RWPE2 (cell line): ENCODE measurements around the gene JPH4.
A peak's percentile ranks its signal among the peaks of the same experiment; 100 is the strongest.

ENCODE experiments used
- ATAC-seq: fragments of 200-7000 bp; cut with Tn5 transposase; 3 replicates; pipeline ENCODE4 v1.9.1; 2021; ENCODE audit warnings: low read depth
- DNase-seq: peaks from one replicate; pipeline ENCODE4 v3.0.0-alpha.2; 2020; ENCODE audit warnings: low spot score
- H3K27ac ChIP-seq: fragments of 450-650 bp; 2 replicates; pipeline ENCODE4 v1.5.1; 2017; ENCODE audit warnings: mild to moderate bottlenecking; ENCODE audit not compliant: poor library complexity, severe bottlenecking
- H3K27me3 ChIP-seq: fragments of 250-450 bp; sonication (Bioruptor Pico); 2 replicates; pipeline ENCODE4 v1.5.1; 2021; ENCODE audit warnings: mild to moderate bottlenecking, moderate library complexity; ENCODE audit not compliant: insufficient read depth, poor library complexity, severe bottlenecking
- H3K36me3 ChIP-seq: fragments of 250-450 bp; sonication (Bioruptor Pico); 2 replicates; pipeline ENCODE4 v1.5.1; 2020; ENCODE audit warnings: low read depth, mild to moderate bottlenecking, moderate library complexity
- H3K4me1 ChIP-seq: fragments of 250-450 bp; sonication (Bioruptor Pico); 2 replicates; pipeline ENCODE4 v1.5.1; 2021; ENCODE audit warnings: mild to moderate bottlenecking, moderate library complexity; ENCODE audit not compliant: insufficient read depth, poor library complexity, severe bottlenecking
- H3K4me3 ChIP-seq: fragments of 250-450 bp; sonication (Bioruptor Pico); 2 replicates; pipeline ENCODE4 v1.5.1; 2021; ENCODE audit warnings: mild to moderate bottlenecking, moderate library complexity; ENCODE audit not compliant: severe bottlenecking
- H3K9me3 ChIP-seq: fragments of 250-450 bp; sonication (Bioruptor Pico); 2 replicates; pipeline ENCODE4 v1.5.1; 2021; ENCODE audit warnings: mild to moderate bottlenecking, moderate library complexity; ENCODE audit not compliant: severe bottlenecking
- TF ChIP-seq, protein P1 (sequence below): fragments of 450-650 bp; IDR thresholded peaks from one replicate; pipeline ENCODE4 v1.5.1; 2017; ENCODE audit warnings: mild to moderate bottlenecking, moderate library complexity; ENCODE audit not compliant: poor library complexity, severe bottlenecking

The JPH4 gene

DNA sequence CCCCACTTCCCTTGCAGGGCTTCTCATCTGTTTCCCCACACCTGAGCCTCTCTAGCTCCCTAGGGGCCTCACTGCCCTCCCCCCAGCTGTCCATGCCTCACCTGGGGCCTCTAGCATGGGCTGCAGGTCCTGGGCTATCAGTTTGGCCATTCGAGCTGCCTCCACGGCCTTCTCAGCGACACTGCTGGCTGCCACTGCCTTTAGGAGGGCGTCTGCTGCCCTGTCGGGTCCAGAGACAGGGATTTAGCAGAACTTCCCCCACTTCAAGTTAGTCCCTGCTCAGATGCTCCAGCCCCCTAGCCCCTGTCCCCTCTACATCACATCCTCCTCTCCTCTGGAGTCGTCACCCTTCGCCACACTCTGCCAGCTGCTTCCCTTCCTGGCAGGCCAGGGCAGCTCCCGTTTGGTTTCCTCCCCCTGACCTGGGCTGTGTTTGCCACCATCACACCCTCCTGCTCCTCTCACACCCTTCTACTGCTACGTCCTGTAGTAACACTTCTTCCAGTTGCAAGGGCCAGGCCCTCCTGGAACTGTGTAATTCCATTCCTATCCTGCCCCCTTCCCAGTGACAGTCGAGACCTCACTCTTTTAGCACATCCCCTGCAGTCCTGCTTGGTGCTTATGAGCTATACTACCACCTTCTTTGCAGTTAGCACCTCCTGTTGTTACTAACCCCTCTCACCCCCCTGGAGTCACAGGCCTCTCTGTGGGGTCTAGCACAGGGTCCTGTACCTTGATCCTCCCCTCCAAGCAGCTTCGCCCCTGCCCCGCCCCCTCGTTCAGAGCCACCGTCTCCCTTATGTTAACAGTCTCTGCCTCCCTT lies 6.7 kb downstream of the JPH4 start:
- no peak for ATAC-seq
- no peak overlapping the region for H3K4me3 ChIP-seq
- peak; percentile 57 for DNase-seq
- no peaks in the 10 kb centered on the region for H3K36me3 ChIP-seq
- H3K27me3 ChIP-seq = peaks cover 23% of the 10 kb centered on the region
- no peak overlapping the region for H3K27ac ChIP-seq
- TF ChIP-seq, protein P1, sequence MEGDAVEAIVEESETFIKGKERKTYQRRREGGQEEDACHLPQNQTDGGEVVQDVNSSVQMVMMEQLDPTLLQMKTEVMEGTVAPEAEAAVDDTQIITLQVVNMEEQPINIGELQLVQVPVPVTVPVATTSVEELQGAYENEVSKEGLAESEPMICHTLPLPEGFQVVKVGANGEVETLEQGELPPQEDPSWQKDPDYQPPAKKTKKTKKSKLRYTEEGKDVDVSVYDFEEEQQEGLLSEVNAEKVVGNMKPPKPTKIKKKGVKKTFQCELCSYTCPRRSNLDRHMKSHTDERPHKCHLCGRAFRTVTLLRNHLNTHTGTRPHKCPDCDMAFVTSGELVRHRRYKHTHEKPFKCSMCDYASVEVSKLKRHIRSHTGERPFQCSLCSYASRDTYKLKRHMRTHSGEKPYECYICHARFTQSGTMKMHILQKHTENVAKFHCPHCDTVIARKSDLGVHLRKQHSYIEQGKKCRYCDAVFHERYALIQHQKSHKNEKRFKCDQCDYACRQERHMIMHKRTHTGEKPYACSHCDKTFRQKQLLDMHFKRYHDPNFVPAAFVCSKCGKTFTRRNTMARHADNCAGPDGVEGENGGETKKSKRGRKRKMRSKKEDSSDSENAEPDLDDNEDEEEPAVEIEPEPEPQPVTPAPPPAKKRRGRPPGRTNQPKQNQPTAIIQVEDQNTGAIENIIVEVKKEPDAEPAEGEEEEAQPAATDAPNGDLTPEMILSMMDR = no peak
- no peaks in the 10 kb centered on the region for H3K9me3 ChIP-seq
- H3K4me1 ChIP-seq = peaks cover 4% of the 10 kb centered on the region

DNA sequence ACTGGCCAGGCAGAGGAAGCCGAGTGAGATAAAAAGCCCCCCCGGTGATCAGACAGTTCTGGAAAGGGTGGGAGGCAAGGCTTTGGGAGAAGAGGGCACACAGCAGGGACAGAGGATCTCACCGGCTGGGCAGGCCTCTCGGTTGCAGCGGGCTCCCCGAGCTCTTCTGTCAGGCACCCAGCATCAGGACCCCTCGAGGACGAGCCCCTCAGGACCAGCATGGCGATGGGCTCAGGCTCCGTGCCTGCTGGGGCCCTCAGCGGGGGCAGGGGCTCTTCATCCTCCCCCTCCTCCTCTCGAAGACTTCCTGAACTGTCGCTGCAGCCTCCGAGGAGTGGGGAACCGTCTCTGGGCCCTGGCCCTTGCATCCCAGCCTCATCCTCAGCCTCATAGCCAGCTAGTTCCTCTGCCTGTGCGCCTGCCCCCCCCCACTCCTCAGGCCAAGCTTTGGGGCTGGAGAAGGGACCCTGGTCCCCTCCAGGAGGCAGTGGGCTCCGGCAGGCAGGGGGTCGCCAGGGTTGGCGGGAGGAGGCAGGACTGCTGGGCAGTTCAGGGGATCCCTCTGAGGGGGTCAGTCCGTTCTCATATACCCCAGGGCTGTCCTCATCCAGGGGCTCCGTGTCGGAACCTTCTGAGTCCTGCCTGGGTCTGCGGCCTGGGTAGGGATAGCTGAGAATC lies 7.6 kb downstream of the JPH4 start:
- H3K4me3 ChIP-seq = no peak overlapping the region
- no peak overlapping the region for H3K27ac ChIP-seq
- peaks cover 3% of the 10 kb centered on the region for H3K36me3 ChIP-seq
- TF ChIP-seq, protein P1 = no peak
- no peaks in the 10 kb centered on the region for H3K9me3 ChIP-seq
- peaks cover 4% of the 10 kb centered on the region for H3K4me1 ChIP-seq
- peaks cover 14% of the 10 kb centered on the region for H3K27me3 ChIP-seq
- DNase-seq = peak; percentile 65
- no peak for ATAC-seq

DNA sequence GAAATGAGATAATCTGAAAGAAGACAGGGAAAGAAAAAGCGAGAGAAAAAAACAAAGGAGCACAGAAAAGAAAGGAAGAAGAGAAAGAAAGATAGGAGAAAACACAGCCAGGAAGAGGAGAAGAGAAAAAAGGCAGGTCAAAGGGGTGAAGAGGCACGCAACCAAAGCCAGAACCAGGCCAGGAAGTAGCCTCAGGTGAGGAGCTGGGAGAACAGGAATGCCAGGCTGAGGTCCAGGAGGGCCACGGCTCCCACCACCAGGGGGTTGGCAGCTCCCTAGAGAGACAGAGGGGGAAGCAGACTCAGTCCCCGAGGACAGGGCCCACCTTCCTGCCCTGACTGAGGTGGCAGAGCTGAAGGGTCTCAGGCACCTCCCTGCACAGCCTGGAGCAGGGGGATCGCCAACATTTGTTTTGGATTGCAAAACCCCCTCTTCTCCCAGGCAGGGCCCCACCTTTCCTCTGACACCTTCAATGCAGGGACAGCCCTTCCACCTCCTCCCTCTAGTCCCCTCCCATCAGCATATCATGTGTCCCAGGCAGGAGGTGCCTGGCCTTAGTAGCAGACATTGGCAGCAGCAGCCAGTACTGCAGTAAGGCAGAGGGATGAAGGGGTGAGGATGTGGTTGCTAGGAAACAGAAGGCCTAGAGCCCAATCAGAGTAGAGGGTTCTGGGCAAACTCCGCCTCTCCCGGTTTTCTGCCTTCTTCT lies 9.0 kb downstream of the JPH4 start:
- Histone ChIP-seq H3K9me3 (no peaks in the 10 kb centered on the region), H3K4me1 (peaks cover 4% of the 10 kb centered on the region), H3K36me3 (peaks cover 16% of the 10 kb centered on the region), H3K4me3 (no peak overlapping the region), H3K27ac (no peak overlapping the region), H3K27me3 (peaks cover 3% of the 10 kb centered on the region)
- ATAC-seq (peak; percentile 20; the same call in 2 of the 3 replicates), DNase-seq (peak; percentile 55)
- TF ChIP-seq, protein P1 = no peak

DNA sequence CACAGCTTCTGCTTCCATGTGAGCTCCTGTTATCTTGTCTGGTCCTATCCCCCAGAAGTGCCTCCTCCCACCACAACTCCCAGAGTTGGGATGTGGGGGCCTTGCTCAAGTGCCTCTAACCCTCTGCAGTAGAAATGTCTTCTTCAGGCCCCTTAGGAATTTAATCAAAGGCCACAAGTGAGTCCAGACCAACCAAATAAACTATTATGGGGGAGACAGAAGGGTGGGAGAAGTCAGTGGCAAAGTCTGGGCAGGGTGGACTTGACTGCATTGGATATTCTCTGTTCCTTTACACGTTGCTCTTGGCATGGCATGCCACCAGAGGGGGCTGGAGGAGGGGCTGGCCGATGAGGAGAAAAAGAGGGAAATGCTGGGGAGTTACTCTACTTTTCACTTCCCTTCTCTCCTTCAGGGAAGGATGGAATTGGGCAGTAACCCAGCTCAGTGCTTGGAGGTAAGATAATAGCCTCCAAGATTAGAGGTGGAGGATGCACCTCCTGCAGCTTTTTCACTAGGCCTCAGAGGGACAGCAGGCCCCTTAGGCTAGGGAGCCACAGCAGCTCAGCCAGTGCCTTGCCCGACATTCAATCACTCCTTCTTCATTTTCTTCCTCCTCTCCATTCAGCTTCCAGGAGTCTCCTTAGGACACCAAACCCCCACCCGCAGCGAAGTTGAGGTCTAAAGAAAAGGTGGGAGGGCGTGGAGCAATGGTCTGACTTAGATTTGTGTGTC lies 9.8 kb downstream of the JPH4 start:
- no peaks in the 10 kb centered on the region for H3K9me3 ChIP-seq
- peaks cover 4% of the 10 kb centered on the region for H3K4me1 ChIP-seq
- H3K36me3 ChIP-seq = peaks cover 25% of the 10 kb centered on the region
- H3K27ac ChIP-seq = no peak overlapping the region
- no peak for ATAC-seq
- peak; percentile 53 for DNase-seq
- TF ChIP-seq, protein P1 = peak; percentile 44
- H3K27me3 ChIP-seq = no peaks in the 10 kb centered on the region
- H3K4me3 ChIP-seq = no peak overlapping the region
